K562 (cell line): Measurements from ENCODE around the gene SAPCD1. TPM values are rescaled to one million over a fixed set of nuclear protein-coding genes. Genes with fewer than 3 reads are reported as not detected.

Experiments used
- ADNP ChIP-seq: fragments of 200-800 bp; sonication (Bioruptor generic); IDR thresholded peaks from 2 replicates; pipeline ENCODE4 v1.6.1; 2016; ENCODE audit warnings: missing genetic modification characterization, missing compliant biosample characterization
- BACH1 ChIP-seq: fragments of 200-800 bp; sonication (Bioruptor generic); IDR thresholded peaks from 2 replicates; pipeline ENCODE4 v1.6.1; 2016; ENCODE audit warnings: missing genetic modification characterization, missing compliant biosample characterization
- CHCHD3 ChIP-seq: fragments of 250-450 bp; sonication (Bioruptor Pico); IDR thresholded peaks from 2 replicates; pipeline ENCODE4 v2.1.2; 2022; ENCODE audit warnings: mild to moderate bottlenecking
- E2F3 ChIP-seq: fragments of 250-450 bp; sonication (Bioruptor Pico); IDR thresholded peaks from 2 replicates; pipeline ENCODE4 v1.4.0; 2020; ENCODE audit warnings: mild to moderate bottlenecking
- FOXP1 ChIP-seq: sonication (generic); formaldehyde crosslinking; IDR thresholded peaks from 2 replicates; pipeline ENCODE4 v1.8.0; 2022; ENCODE audit warnings: mild to moderate bottlenecking, missing genetic modification reagents
- GTF2B ChIP-seq: IDR thresholded peaks from 2 replicates; pipeline ENCODE4 v1.6.1; 2011; ENCODE audit not compliant: insufficient read length; ENCODE audit errors: extremely low read depth
- IFI16 ChIP-seq: fragments of 250-450 bp; sonication (Bioruptor Pico); IDR thresholded peaks from 2 replicates; pipeline ENCODE4 v2.1.2; 2022; ENCODE audit warnings: mild to moderate bottlenecking, inconsistent platforms
- ILF3 ChIP-seq: fragments of 450-650 bp; IDR thresholded peaks from 2 replicates; pipeline ENCODE4 v1.6.1; 2018; ENCODE audit warnings: antibody characterized with exemption, mild to moderate bottlenecking, moderate library complexity, borderline replicate concordance
- NFE2 ChIP-seq: IDR thresholded peaks from 2 replicates; pipeline ENCODE4 v1.6.1; 2014; ENCODE audit warnings: antibody characterized with exemption, low read depth
- PCBP2 ChIP-seq: fragments of 200-400 bp; formaldehyde crosslinking; IDR thresholded peaks from 2 replicates; pipeline ENCODE4 v1.6.1; 2018; ENCODE audit warnings: low read length, low read depth, mild to moderate bottlenecking, moderate library complexity; ENCODE audit not compliant: poor library complexity, severe bottlenecking
- POLR2A ChIP-seq: fragments of 450-650 bp; conservative IDR thresholded peaks from 2 replicates; pipeline ENCODE4 v1.6.1; 2016
- POLR2B ChIP-seq: fragments of 450-650 bp; IDR thresholded peaks from 2 replicates; pipeline ENCODE4 v1.6.1; 2018; ENCODE audit warnings: low read depth; ENCODE audit not compliant: partially characterized antibody
- POU5F1 ChIP-seq: fragments of 150-350 bp; IDR thresholded peaks from 2 replicates; pipeline ENCODE4 v1.6.1; 2014; ENCODE audit warnings: borderline replicate concordance, low read length, low read depth, mild to moderate bottlenecking; ENCODE audit not compliant: partially characterized antibody
- PURB ChIP-seq: sonication (generic); formaldehyde crosslinking; IDR thresholded peaks from 2 replicates; pipeline ENCODE4 v1.9.0; 2021; ENCODE audit warnings: low read depth, mild to moderate bottlenecking, missing genetic modification reagents
- RBM15 ChIP-seq: fragments of 200-400 bp; formaldehyde crosslinking; IDR thresholded peaks from 2 replicates; pipeline ENCODE4 v1.6.1; 2018; ENCODE audit warnings: mild to moderate bottlenecking, low read length, moderate library complexity; ENCODE audit not compliant: insufficient read depth
- SPI1 ChIP-seq: IDR thresholded peaks from 2 replicates; pipeline ENCODE4 v1.6.1; 2011; ENCODE audit warnings: low read depth, low read length, control low read depth, borderline replicate concordance
- SRSF3 ChIP-seq: fragments of 200-400 bp; formaldehyde crosslinking; IDR thresholded peaks from 2 replicates; pipeline ENCODE4 v1.6.1; 2016; ENCODE audit warnings: mild to moderate bottlenecking, low read length, moderate library complexity; ENCODE audit not compliant: insufficient read depth
- SUPT5H ChIP-seq: fragments of 450-650 bp; IDR thresholded peaks from 2 replicates; pipeline ENCODE4 v1.6.1; 2016
- TRIM25 ChIP-seq: fragments of 450-650 bp; IDR thresholded peaks from 2 replicates; pipeline ENCODE4 v1.7.0; 2016; ENCODE audit warnings: borderline replicate concordance
- XRCC4 ChIP-seq: IDR thresholded peaks from one replicate; pipeline ENCODE4 v1.6.1; 2011; ENCODE audit not compliant: insufficient read depth, insufficient read length; ENCODE audit errors: extremely low read depth
- ZC3H11A ChIP-seq: IDR thresholded peaks from 2 replicates; pipeline ENCODE4 v1.6.1; 2012; ENCODE audit warnings: low read depth, low read length, improper control_type of control experiment
- ZFP30 ChIP-seq: fragments of 250-450 bp; sonication (Bioruptor Pico); IDR thresholded peaks from 2 replicates; pipeline ENCODE4 v1.8.0; 2022; ENCODE audit warnings: moderate library complexity, mild to moderate bottlenecking, inconsistent platforms, borderline replicate concordance
- ZNF184 ChIP-seq: sonication (generic); formaldehyde crosslinking; IDR thresholded peaks from 2 replicates; pipeline ENCODE4 v1.5.0; 2020; ENCODE audit warnings: missing genetic modification reagents
- polyA plus RNA-seq, 8 experiments: library from polyadenylated mRNA; depleted of rRNA in 4 of 8; stranded (reverse) in 5 of 8; unstranded in 3 of 8; fragments of >200 nt; fragmentation: Nextera tagmentation in 2 of 8; fragmentation: Illumina TruSeq in 1 of 8; extraction: Ambion mirVana in 2 of 8; extraction: Trizol in 1 of 8; gene quantifications; 2 replicates each; pipeline versions ENCODE4 v1.2.1 to v1.2.3, GENCODE V29; 2011 to 2014; ENCODE audit warnings: inconsistent platforms in 1 of 8, missing spikeins in 1 of 8
- total RNA-seq, 7 experiments: library from RNA; depleted of rRNA in 6 of 7; stranded (reverse); fragments of >200 nt in 6 of 7; fragmentation: Illumina TruSeq in 2 of 7; extraction: Trizol in 2 of 7; gene quantifications; 2 replicates each; pipeline versions ENCODE4 v1.2.1 to v1.2.3, GENCODE V29; 2011 to 2021; ENCODE audit warnings: low replicate concordance in 1 of 7
- TF ChIP-seq, protein P1 (sequence below): sonication (generic); formaldehyde crosslinking; IDR thresholded peaks from 2 replicates; pipeline ENCODE4 v1.8.0; 2022; ENCODE audit warnings: mild to moderate bottlenecking, missing genetic modification reagents
- TF ChIP-seq, protein P2 (sequence below): fragments of 250-450 bp; sonication (Bioruptor Pico); IDR thresholded peaks from 2 replicates; pipeline ENCODE4 v1.4.0; 2020

Gene SAPCD1
- total and polyA plus RNA-seq, 9 of the 15 experiments (the other 6 are each of a cell fraction or from before 2014, with no cell fraction given): 2.6 to 30.2 (median 7.4) TPM

- TF ChIP-seq CHCHD3 (CRISPR knock-in tag) (no peak), XRCC4 (no peak), IFI16 (CRISPR knock-in tag) (no peak), ZC3H11A (0 out of 2 replicates have a peak, but pooled peaks have one; percentile 72), RBM15 (no peak), ZFP30 (CRISPR knock-in tag) (no peak), SPI1 (peak; percentile 77; the same call in 1 of the 2 replicates), ZNF184 (CRISPR knock-in tag) (no peak), ADNP (tag) (no peak), GTF2B (no peak), BACH1 (tag) (no peak), SRSF3 (no peak), PURB (CRISPR knock-in tag) (no peak), ILF3 (no peak; the same call in 1 of the 2 replicates), FOXP1 (CRISPR knock-in tag) (no peak; the same call in 1 of the 2 replicates), E2F3 (CRISPR knock-in tag) (peak; percentile 89), POLR2A (peak; percentile 38; the same call in 1 of the 2 replicates), TRIM25 (no peak), NFE2 (peak; percentile 99), SUPT5H (no peak; the same call in 1 of the 2 replicates), POLR2B (peak; percentile 68), PCBP2 (no peak), POU5F1 (peak; percentile 82)
- TF ChIP-seq, protein P1, sequence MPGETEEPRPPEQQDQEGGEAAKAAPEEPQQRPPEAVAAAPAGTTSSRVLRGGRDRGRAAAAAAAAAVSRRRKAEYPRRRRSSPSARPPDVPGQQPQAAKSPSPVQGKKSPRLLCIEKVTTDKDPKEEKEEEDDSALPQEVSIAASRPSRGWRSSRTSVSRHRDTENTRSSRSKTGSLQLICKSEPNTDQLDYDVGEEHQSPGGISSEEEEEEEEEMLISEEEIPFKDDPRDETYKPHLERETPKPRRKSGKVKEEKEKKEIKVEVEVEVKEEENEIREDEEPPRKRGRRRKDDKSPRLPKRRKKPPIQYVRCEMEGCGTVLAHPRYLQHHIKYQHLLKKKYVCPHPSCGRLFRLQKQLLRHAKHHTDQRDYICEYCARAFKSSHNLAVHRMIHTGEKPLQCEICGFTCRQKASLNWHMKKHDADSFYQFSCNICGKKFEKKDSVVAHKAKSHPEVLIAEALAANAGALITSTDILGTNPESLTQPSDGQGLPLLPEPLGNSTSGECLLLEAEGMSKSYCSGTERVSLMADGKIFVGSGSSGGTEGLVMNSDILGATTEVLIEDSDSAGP (CRISPR knock-in tag): 0 out of 2 replicates have a peak, but pooled peaks have one; percentile 74
- TF ChIP-seq, protein P2, sequence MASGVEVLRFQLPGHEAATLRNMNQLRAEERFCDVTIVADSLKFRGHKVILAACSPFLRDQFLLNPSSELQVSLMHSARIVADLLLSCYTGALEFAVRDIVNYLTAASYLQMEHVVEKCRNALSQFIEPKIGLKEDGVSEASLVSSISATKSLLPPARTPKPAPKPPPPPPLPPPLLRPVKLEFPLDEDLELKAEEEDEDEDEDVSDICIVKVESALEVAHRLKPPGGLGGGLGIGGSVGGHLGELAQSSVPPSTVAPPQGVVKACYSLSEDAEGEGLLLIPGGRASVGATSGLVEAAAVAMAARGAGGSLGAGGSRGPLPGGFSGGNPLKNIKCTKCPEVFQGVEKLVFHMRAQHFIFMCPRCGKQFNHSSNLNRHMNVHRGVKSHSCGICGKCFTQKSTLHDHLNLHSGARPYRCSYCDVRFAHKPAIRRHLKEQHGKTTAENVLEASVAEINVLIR (CRISPR knock-in tag): 0 out of 2 replicates have a peak, but pooled peaks have one; percentile 27
Measured at GRCh38 chr6:31795616-31796298, 33.3 kb downstream of the SAPCD1 start, which contains the start of gene VARS1 (continued).
